Measurements from ENCODE around the gene KIF11. TPM values are rescaled to one million over a fixed set of nuclear protein-coding genes. Genes with fewer than 3 reads are reported as not detected.

Gene KIF11
- polyA plus RNA-seq, 1 donor from 2014 or later: 0.47 TPM

DNA sequence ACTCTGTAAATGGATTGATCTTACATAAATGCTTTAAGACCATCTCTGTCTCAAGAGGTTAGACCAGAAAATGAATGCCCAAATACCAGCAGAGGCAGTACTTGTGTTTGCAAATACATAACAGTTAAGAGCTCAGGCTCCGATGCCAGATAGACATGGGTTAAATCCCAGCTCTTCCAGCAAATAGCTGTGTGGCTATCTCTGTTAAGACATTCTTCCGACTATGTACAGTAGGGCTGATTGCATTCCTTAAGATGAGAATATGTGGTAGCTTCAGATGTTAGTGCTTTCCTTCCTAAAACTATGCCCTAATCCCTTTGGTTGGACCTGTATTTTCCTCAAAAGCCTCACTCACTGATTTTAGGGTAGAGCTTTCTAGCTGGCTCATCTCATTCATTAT, 21.3 kb upstream of the KIF11 start:
- Histone ChIP-seq H3K79me2 (replicated peaks; ENCODE audit: insufficient read depth, low read length) (peaks cover 6% of the 10 kb centered on the region), H3K4me3 (ENCODE audit: low read length) (peak overlapping the region; percentile 98), H3K9me2 (ENCODE audit: insufficient read depth, low read length) (no peaks in the 10 kb centered on the region), H4K20me1 (ENCODE audit: insufficient read depth) (no peaks in the 10 kb centered on the region), H3K27ac (ENCODE audit: low read length) (no peak overlapping the region), H3K4me2 (ENCODE audit: low read length) (peak overlapping the region; percentile 66), H3K27me3 (ENCODE audit: insufficient read depth, low read depth, low read length) (no peaks in the 10 kb centered on the region), H3K9me3 (ENCODE audit: low read length) (no peaks in the 10 kb centered on the region), H3K9ac (ENCODE audit: low read length) (no peak overlapping the region), H2AFZ (ENCODE audit: low read depth, low read length) (no peak overlapping the region), H3K36me3 (ENCODE audit: insufficient read depth, low read length) (no peaks in the 10 kb centered on the region), H3F3A (ENCODE audit: insufficient read depth, low read length, poor library complexity, severe bottlenecking) (peaks cover 3% of the 10 kb centered on the region)
- TF ChIP-seq SMC3 (conservative IDR thresholded peaks at IDR 0.05; ENCODE audit: poor library complexity) (no peak), TAF1 (IDR thresholded peaks at IDR 0.05; ENCODE audit: low read depth) (no peak), MXI1 (conservative IDR thresholded peaks at IDR 0.05; ENCODE audit: poor library complexity, severe bottlenecking) (no peak), EP300 (conservative IDR thresholded peaks at IDR 0.05; ENCODE audit: poor library complexity, severe bottlenecking) (no peak), EZH2 (IDR thresholded peaks at IDR 0.05; ENCODE audit: borderline replicate concordance, insufficient read depth, low read length, poor library complexity, severe bottlenecking) (no peak), POLR2AphosphoS5 (IDR thresholded peaks at IDR 0.05) (no peak), RAD21 (conservative IDR thresholded peaks at IDR 0.05) (no peak)
- TF ChIP-seq, protein P1, sequence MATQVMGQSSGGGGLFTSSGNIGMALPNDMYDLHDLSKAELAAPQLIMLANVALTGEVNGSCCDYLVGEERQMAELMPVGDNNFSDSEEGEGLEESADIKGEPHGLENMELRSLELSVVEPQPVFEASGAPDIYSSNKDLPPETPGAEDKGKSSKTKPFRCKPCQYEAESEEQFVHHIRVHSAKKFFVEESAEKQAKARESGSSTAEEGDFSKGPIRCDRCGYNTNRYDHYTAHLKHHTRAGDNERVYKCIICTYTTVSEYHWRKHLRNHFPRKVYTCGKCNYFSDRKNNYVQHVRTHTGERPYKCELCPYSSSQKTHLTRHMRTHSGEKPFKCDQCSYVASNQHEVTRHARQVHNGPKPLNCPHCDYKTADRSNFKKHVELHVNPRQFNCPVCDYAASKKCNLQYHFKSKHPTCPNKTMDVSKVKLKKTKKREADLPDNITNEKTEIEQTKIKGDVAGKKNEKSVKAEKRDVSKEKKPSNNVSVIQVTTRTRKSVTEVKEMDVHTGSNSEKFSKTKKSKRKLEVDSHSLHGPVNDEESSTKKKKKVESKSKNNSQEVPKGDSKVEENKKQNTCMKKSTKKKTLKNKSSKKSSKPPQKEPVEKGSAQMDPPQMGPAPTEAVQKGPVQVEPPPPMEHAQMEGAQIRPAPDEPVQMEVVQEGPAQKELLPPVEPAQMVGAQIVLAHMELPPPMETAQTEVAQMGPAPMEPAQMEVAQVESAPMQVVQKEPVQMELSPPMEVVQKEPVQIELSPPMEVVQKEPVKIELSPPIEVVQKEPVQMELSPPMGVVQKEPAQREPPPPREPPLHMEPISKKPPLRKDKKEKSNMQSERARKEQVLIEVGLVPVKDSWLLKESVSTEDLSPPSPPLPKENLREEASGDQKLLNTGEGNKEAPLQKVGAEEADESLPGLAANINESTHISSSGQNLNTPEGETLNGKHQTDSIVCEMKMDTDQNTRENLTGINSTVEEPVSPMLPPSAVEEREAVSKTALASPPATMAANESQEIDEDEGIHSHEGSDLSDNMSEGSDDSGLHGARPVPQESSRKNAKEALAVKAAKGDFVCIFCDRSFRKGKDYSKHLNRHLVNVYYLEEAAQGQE (IDR thresholded peaks at IDR 0.05; ENCODE audit: borderline replicate concordance): no peak
- TF ChIP-seq, protein P2, sequence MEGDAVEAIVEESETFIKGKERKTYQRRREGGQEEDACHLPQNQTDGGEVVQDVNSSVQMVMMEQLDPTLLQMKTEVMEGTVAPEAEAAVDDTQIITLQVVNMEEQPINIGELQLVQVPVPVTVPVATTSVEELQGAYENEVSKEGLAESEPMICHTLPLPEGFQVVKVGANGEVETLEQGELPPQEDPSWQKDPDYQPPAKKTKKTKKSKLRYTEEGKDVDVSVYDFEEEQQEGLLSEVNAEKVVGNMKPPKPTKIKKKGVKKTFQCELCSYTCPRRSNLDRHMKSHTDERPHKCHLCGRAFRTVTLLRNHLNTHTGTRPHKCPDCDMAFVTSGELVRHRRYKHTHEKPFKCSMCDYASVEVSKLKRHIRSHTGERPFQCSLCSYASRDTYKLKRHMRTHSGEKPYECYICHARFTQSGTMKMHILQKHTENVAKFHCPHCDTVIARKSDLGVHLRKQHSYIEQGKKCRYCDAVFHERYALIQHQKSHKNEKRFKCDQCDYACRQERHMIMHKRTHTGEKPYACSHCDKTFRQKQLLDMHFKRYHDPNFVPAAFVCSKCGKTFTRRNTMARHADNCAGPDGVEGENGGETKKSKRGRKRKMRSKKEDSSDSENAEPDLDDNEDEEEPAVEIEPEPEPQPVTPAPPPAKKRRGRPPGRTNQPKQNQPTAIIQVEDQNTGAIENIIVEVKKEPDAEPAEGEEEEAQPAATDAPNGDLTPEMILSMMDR (IDR thresholded peaks at IDR 0.05; ENCODE audit: poor library complexity, severe bottlenecking): no peak

DNA sequence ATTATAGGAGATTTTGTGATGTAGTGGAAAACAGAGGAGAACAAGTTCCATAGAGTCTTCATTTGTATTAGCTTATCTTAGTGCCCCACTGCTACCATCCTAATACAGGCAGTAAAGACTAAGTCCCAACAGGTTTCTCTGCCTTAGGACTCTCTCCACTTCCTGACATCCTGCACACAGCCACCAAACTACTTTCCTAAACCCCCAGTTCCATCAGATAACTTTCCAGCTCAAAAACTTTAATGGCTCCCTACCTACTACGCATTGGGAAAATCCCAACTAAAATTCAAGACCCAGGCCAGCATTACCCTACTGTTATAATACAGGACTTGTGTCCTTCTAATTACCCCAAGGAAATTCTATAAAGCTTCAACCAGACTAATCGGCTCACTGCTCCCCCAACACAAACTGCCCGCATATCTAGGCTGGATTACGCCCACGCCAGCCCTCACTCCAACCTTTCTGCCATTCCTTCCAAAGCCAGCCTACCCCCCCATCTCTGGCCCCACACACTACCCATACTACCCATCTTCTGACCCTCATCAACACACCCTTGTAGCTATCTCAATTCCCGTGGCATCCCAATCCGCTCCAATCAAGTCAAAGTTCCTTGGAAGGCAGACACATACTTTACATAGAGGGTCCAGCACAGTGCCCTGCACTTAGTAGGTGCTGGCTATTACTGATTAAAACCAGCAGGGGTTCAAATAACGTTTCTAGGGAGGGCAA, 20.4 kb upstream of the KIF11 start:
- H3K4me2 ChIP-seq (ENCODE audit: low read length): peak overlapping the region; percentile 66
- no peak overlapping the region for H2AFZ ChIP-seq (ENCODE audit: low read depth, low read length)
- no peak overlapping the region for H3K27ac ChIP-seq (ENCODE audit: low read length)
- no peaks in the 10 kb centered on the region for H4K20me1 ChIP-seq (ENCODE audit: insufficient read depth)
- H3K4me3 ChIP-seq (ENCODE audit: low read length): peak overlapping the region; percentile 98
- no peak for TF ChIP-seq TAF1 (IDR thresholded peaks at IDR 0.05; ENCODE audit: low read depth)
- TF ChIP-seq EZH2 (IDR thresholded peaks at IDR 0.05; ENCODE audit: borderline replicate concordance, insufficient read depth, low read length, poor library complexity, severe bottlenecking): no peak
- TF ChIP-seq, protein P2 (IDR thresholded peaks at IDR 0.05; ENCODE audit: poor library complexity, severe bottlenecking): no peak
- TF ChIP-seq MXI1 (conservative IDR thresholded peaks at IDR 0.05; ENCODE audit: poor library complexity, severe bottlenecking): no peak
- no peak for TF ChIP-seq SMC3 (conservative IDR thresholded peaks at IDR 0.05; ENCODE audit: poor library complexity)
- TF ChIP-seq, protein P1 (IDR thresholded peaks at IDR 0.05; ENCODE audit: borderline replicate concordance): no peak
- TF ChIP-seq EP300 (conservative IDR thresholded peaks at IDR 0.05; ENCODE audit: poor library complexity, severe bottlenecking): no peak
- TF ChIP-seq RAD21 (conservative IDR thresholded peaks at IDR 0.05): no peak
- TF ChIP-seq POLR2AphosphoS5 (IDR thresholded peaks at IDR 0.05): no peak
- no peaks in the 10 kb centered on the region for H3K36me3 ChIP-seq (ENCODE audit: insufficient read depth, low read length)
- no peaks in the 10 kb centered on the region for H3K9me2 ChIP-seq (ENCODE audit: insufficient read depth, low read length)
- H3K79me2 ChIP-seq (replicated peaks; ENCODE audit: insufficient read depth, low read length): peaks cover 6% of the 10 kb centered on the region
- H3F3A ChIP-seq (ENCODE audit: insufficient read depth, low read length, poor library complexity, severe bottlenecking): peaks cover 3% of the 10 kb centered on the region
- H3K9me3 ChIP-seq (ENCODE audit: low read length): no peaks in the 10 kb centered on the region
- H3K9ac ChIP-seq (ENCODE audit: low read length): peak overlapping the region; percentile 91
- no peaks in the 10 kb centered on the region for H3K27me3 ChIP-seq (ENCODE audit: insufficient read depth, low read depth, low read length)

Data from neural cell (in vitro differentiated cells).